GM21390 (cell line): ENCODE data around the gene ZXDA.

Experiments used
- ATAC-seq: cut with Tn5 transposase; IDR thresholded peaks from one replicate; pipeline ENCODE4 v1.9.1; 2021; ENCODE audit not compliant: unreplicated experiment

The ZXDA gene

GRCh38 chrX:57899064-57899463 is 11.2 kb downstream of the ZXDA start:
- no peak for ATAC-seq

DNA sequence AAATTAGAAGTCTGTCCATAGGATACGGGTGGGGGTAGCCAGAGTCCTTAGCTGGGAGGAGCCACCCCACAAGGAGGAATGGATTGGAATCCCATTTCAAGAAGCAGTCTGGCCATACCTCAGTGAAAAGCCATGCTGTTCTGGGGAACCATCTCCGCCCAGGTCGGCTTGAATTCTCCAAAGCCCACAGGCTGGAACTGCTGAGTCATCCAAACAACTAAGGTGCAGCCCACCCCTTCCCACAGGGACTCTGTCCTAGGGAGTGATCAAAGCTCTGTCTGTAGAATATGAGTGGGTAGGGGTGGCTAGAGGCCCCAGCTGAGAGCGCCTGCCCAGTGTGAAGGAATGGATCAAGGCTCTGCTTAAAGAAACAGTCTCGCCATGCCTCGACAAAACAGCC is 38.8 kb downstream of the ZXDA start:
- ATAC-seq, result no peak
